CD4-positive, CD25-positive, alpha-beta regulatory T cell (primary cell): ENCODE data around the gene RIN1. TPM values are rescaled to one million over a fixed set of nuclear protein-coding genes. Genes with fewer than 3 reads are reported as not detected.
"Not testable (repeated sequence)": the region's sequence is repeated elsewhere in the genome, so short reads cannot be mapped to it uniquely, and the experiment has no call there.

ENCODE experiments used
- ATAC-seq, 2 donors: fragments of 150-1000 bp; cut with Tn5 transposase; one replicate each; pipeline ENCODE4 v1.10.0; 2021; ENCODE audit warnings: low read depth in 2 of 2, moderate number of reproducible peaks in 2 of 2, moderate library complexity in 1 of 2
- DNase-seq, 3 donors: peaks; one replicate each; pipeline versions ENCODE4 v3.0.0 to v3.0.0-alpha.2; 2012 to 2022; ENCODE audit warnings: mixed read lengths in 1 of 3
- H3K27ac ChIP-seq: one replicate; pipeline ENCODE4 v1.7.0; 2013; ENCODE audit warnings: mild to moderate bottlenecking, low read length; ENCODE audit not compliant: insufficient read depth, poor library complexity, severe bottlenecking
- H3K27me3 ChIP-seq: one replicate; pipeline ENCODE4 v1.7.0; 2013; ENCODE audit warnings: low read length; ENCODE audit not compliant: control insufficient read depth, insufficient read depth
- H3K36me3 ChIP-seq: one replicate; pipeline ENCODE4 v1.7.0; 2013; ENCODE audit warnings: mild to moderate bottlenecking, low read length, moderate library complexity; ENCODE audit not compliant: control insufficient read depth, insufficient read depth
- H3K4me1 ChIP-seq: 2 replicates; pipeline ENCODE4 v1.7.0; 2013; ENCODE audit warnings: mild to moderate bottlenecking, low read length; ENCODE audit not compliant: insufficient read depth, control insufficient read depth, poor library complexity, severe bottlenecking
- H3K4me3 ChIP-seq: one replicate; pipeline ENCODE4 v1.7.0; 2013; ENCODE audit warnings: low read depth, mild to moderate bottlenecking, low read length, moderate library complexity
- H3K9me3 ChIP-seq, 2 experiments: 1 replicate in 1 of 2; 2 replicates in 1 of 2; pipeline ENCODE4 v1.7.0; 2013; ENCODE audit warnings: low read length in 2 of 2, mild to moderate bottlenecking in 1 of 2, moderate library complexity in 1 of 2; ENCODE audit not compliant: control insufficient read depth in 2 of 2
- H3K27ac Mint-ChIP-seq, 3 donors: one replicate each; pipeline ENCODE4 v1.8.0; 2020 to 2022; ENCODE audit warnings: mild to moderate bottlenecking in 3 of 3, mixed read lengths in 3 of 3, moderate library complexity in 2 of 3
- H3K27me3 Mint-ChIP-seq: one replicate; pipeline ENCODE4 v1.8.0; 2022; ENCODE audit warnings: mild to moderate bottlenecking, mixed read lengths
- H3K36me3 Mint-ChIP-seq: one replicate; pipeline ENCODE4 v1.8.0; 2020; ENCODE audit warnings: mixed read lengths
- H3K4me1 Mint-ChIP-seq, 4 donors: one replicate each; pipeline ENCODE4 v1.8.0; 2020 to 2022; ENCODE audit warnings: mixed read lengths in 4 of 4, mild to moderate bottlenecking in 1 of 4
- H3K4me3 Mint-ChIP-seq, 4 donors: one replicate each; pipeline ENCODE4 v1.8.0; 2020 to 2022; ENCODE audit warnings: mild to moderate bottlenecking in 4 of 4, mixed read lengths in 4 of 4, moderate library complexity in 3 of 4
- H3K9me3 Mint-ChIP-seq, 7 donors: one replicate each; pipeline ENCODE4 v1.8.0; 2020 to 2022; ENCODE audit warnings: mixed read lengths in 7 of 7, mild to moderate bottlenecking in 3 of 7, moderate library complexity in 2 of 7
- polyA plus RNA-seq, 4 donors: library from polyadenylated mRNA; unstranded; fragments of 300-500 nt; fragmentation: Illumina TruSeq; gene quantifications; one replicate each; pipeline ENCODE4 v1.2.3, GENCODE V29; 2021
- total RNA-seq: library from RNA; stranded (reverse); gene quantifications from one replicate; pipeline ENCODE4 v1.2.3, GENCODE V29; 2022

The RIN1 gene
- total and polyA plus RNA-seq, 5 donors from 2014 or later = 0.33 to 1.0 (median 0.92) TPM

DNA sequence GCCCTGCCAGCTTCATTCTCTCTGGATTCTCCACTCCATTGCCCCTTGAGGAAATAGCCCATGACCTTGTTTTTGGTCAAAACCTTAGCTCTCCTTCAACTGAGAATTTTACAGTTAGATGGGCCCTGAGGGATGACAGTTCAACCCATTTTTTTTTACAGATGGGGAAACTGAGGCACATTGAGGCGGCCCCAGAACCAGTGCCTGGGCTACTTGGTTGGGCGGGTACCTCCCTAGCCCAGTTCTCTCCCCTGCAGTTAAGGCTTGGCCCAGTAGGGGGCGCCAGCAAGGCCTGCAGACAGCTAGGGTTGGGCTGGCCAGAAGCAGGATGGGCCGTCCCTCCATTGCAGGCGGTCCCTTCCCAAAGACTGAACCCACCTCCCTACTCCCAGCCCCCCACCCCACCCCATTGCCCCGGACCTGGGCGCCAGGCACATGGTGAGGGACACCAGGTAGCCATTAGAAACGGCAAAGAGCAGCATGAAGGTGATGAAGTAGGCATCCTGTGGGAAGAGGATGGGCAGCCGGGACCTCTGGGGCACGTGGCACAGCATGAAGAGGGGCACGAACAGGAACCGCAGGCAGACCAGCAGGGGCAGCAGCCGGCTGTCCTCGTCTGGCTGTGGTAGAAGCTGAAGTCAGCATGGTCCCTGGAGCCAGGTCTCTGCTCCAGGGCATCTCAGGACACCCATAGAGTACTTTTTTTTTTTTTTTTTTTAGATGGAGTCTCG, 27.7 kb upstream of the RIN1 start:
- no peak overlapping the region for H3K27ac ChIP-seq
- no peaks in the 10 kb centered on the region for H3K9me3 ChIP-seq
- Mint-ChIP-seq H3K27me3 (no peaks in the 10 kb centered on the region), H3K4me3 (no peak overlapping the region), H3K36me3 (no peaks in the 10 kb centered on the region), H3K4me1 (no peaks in the 10 kb centered on the region), H3K27ac (no peak overlapping the region), H3K9me3 (no peaks in the 10 kb centered on the region)
- H3K4me3 ChIP-seq = no peak overlapping the region
- DNase-seq (peak; percentile 41 to 60 (median 49)), ATAC-seq (peak in 1 of 2 donors; percentile 33)
- no peaks in the 10 kb centered on the region for H3K4me1 ChIP-seq
- H3K36me3 ChIP-seq = no peaks in the 10 kb centered on the region
- no peaks in the 10 kb centered on the region for H3K27me3 ChIP-seq

DNA sequence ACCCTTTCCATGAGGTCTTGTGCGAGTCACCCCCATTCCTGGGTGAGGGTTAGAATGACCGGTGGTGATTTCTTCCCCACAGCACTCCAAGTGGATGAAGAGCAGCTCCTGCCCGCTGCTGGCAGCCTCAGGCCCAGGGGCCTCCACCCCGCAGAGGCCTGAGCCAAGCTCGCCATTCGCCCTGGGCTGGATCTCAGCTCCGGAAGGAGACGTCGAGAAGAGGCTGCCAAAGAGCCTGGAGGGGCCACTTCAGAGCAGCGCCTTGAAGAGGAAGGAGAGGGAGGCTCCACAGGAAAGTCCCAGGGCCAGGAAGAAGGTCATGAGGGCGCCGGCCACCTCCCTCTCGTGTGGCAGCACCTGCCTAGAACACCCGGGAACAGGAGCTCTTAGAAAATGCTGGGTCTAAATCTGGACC, 27.0 kb upstream of the RIN1 start:
- Mint-ChIP-seq H3K27ac (no peak overlapping the region), H3K4me3 (no peak overlapping the region), H3K27me3 (no peaks in the 10 kb centered on the region), H3K4me1 (no peaks in the 10 kb centered on the region), H3K36me3 (peaks cover 3% of the 10 kb centered on the region), H3K9me3 (no peaks in the 10 kb centered on the region)
- DNase-seq = no peak
- H3K9me3 ChIP-seq = no peaks in the 10 kb centered on the region
- ATAC-seq = no peak
- no peaks in the 10 kb centered on the region for H3K36me3 ChIP-seq
- H3K27me3 ChIP-seq = no peaks in the 10 kb centered on the region
- H3K27ac ChIP-seq = no peak overlapping the region
- H3K4me3 ChIP-seq = no peak overlapping the region
- no peaks in the 10 kb centered on the region for H3K4me1 ChIP-seq

DNA sequence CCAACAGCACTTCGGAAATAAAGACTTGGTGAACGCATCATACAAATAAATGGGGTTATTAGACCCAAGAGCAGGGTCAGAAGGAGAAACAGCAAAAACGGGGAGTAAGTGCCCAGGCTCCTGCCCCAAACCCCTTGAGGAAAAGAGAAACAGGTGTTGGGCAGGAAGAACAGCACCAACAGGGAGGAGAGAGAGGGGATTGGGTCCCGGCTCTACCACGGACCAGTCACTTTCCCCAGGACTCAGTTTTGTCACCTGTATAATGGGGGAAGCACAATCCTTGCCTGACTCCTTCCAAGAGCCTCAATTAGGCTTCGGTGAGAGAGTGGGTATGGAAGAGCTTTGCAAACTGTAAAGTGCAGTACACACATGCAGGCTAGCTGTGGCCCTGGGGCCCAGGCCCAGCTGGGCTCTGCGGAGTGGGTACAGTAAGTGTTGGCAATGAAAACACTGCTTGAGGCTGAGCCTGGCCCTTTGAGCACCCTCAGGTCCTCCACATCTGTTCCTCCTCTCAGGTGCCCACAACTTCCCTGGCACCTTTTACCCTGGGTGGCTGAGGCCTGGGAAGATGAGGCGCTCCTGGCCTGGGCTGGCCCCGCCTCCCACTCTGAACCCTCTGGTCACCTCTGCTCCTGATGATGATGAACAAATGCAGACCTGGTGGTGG, 26.4 kb upstream of the RIN1 start:
- no peaks in the 10 kb centered on the region for H3K9me3 ChIP-seq
- H3K27ac ChIP-seq = no peak overlapping the region
- Mint-ChIP-seq H3K4me1 (no peaks in the 10 kb centered on the region), H3K27ac (peak overlapping the region in 1 of 3 donors; percentile 58), H3K36me3 (peaks cover 3% of the 10 kb centered on the region), H3K9me3 (no peaks in the 10 kb centered on the region), H3K4me3 (no peak overlapping the region), H3K27me3 (no peaks in the 10 kb centered on the region)
- ATAC-seq (no peak), DNase-seq (no peak)
- no peaks in the 10 kb centered on the region for H3K36me3 ChIP-seq
- H3K4me3 ChIP-seq = no peak overlapping the region
- no peaks in the 10 kb centered on the region for H3K4me1 ChIP-seq
- no peaks in the 10 kb centered on the region for H3K27me3 ChIP-seq

DNA sequence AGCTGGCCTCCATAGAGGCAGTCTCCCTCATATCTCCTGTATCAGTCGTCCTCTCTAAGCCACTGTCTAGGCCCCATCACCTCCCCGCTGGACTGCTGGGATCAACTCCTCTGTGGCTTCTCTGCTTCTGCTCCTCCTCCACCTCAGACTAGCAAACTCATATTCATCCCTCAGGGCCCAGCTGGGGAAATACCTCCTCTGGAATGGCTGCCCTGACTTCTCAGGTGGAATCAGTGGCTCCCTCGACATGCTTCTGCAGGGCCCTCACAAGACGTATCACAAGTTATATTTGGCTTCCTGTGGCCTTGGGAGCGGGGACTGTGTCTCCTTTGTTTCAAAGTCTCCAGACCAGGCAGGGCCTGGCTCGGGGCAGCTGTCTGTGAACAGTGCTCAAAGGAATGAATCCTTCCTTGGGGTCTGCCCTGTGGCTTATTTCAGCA, 25.3 kb upstream of the RIN1 start:
- Mint-ChIP-seq H3K27ac (no peak overlapping the region), H3K36me3 (peaks cover 3% of the 10 kb centered on the region), H3K9me3 (no peaks in the 10 kb centered on the region), H3K27me3 (no peaks in the 10 kb centered on the region), H3K4me1 (no peaks in the 10 kb centered on the region), H3K4me3 (no peak overlapping the region)
- no peaks in the 10 kb centered on the region for H3K4me1 ChIP-seq
- no peak overlapping the region for H3K27ac ChIP-seq
- H3K36me3 ChIP-seq = no peaks in the 10 kb centered on the region
- no peaks in the 10 kb centered on the region for H3K9me3 ChIP-seq
- DNase-seq = no peak
- no peak overlapping the region for H3K4me3 ChIP-seq
- ATAC-seq = no peak
- H3K27me3 ChIP-seq = no peaks in the 10 kb centered on the region

- peaks cover 3% of the 10 kb centered on the region for H3K36me3 Mint-ChIP-seq
- no peaks in the 10 kb centered on the region for H3K4me1 Mint-ChIP-seq
- Histone ChIP-seq H3K27me3 (no peaks in the 10 kb centered on the region), H3K27ac (no peak overlapping the region), H3K9me3 (no peaks in the 10 kb centered on the region), H3K4me1 (no peaks in the 10 kb centered on the region), H3K4me3 (no peak overlapping the region), H3K36me3 (no peaks in the 10 kb centered on the region)
- no peak for ATAC-seq
- H3K4me3 Mint-ChIP-seq = no peak overlapping the region
- H3K9me3 Mint-ChIP-seq = no peaks in the 10 kb centered on the region
- H3K27me3 Mint-ChIP-seq = no peaks in the 10 kb centered on the region
- no peak for DNase-seq
- H3K27ac Mint-ChIP-seq = no peak overlapping the region
Measured at GRCh38 chr11:66360406-66361073, 24.3 kb upstream of the RIN1 start.

GRCh38 chr11:66359662-66360087, 23.4 kb upstream of the RIN1 start:
- Histone ChIP-seq H3K4me3 (no peak overlapping the region), H3K36me3 (no peaks in the 10 kb centered on the region), H3K27me3 (no peaks in the 10 kb centered on the region), H3K4me1 (no peaks in the 10 kb centered on the region), H3K27ac (no peak overlapping the region), H3K9me3 (no peaks in the 10 kb centered on the region)
- peaks cover 3% of the 10 kb centered on the region for H3K36me3 Mint-ChIP-seq
- ATAC-seq = no peak
- no peaks in the 10 kb centered on the region for H3K4me1 Mint-ChIP-seq
- H3K27ac Mint-ChIP-seq = peak overlapping the region in 1 of 3 donors; percentile 73
- no peak for DNase-seq
- H3K9me3 Mint-ChIP-seq = no peaks in the 10 kb centered on the region
- H3K4me3 Mint-ChIP-seq = no peak overlapping the region
- no peaks in the 10 kb centered on the region for H3K27me3 Mint-ChIP-seq

GRCh38 chr11:66350560-66351235, 14.5 kb upstream of the RIN1 start:
- H3K36me3 ChIP-seq, ATAC-seq, H3K9me3 ChIP-seq, DNase-seq, H3K27me3 Mint-ChIP-seq, H3K4me3 ChIP-seq, H3K27me3 ChIP-seq, H3K9me3 Mint-ChIP-seq, H3K27ac Mint-ChIP-seq, H3K27ac ChIP-seq: not testable (repeated sequence)
- Mint-ChIP-seq H3K36me3 (peaks cover 13% of the 10 kb centered on the region), H3K4me3 (peak overlapping the region in 1 of 4 donors; percentile 44), H3K4me1 (peaks cover 9 to 36% (median 11%) of the 10 kb centered on the region in 4 donors)
- peaks cover 16% of the 10 kb centered on the region for H3K4me1 ChIP-seq
